ENCODE data around the gene ATP9B. TPM values are rescaled to one million over a fixed set of nuclear protein-coding genes. Genes with fewer than 3 reads are reported as not detected.

ATP9B gene
- total RNA-seq, 6 experiments from 2014 or later: 13.6 to 25.7 (median 14.5) TPM

DNA sequence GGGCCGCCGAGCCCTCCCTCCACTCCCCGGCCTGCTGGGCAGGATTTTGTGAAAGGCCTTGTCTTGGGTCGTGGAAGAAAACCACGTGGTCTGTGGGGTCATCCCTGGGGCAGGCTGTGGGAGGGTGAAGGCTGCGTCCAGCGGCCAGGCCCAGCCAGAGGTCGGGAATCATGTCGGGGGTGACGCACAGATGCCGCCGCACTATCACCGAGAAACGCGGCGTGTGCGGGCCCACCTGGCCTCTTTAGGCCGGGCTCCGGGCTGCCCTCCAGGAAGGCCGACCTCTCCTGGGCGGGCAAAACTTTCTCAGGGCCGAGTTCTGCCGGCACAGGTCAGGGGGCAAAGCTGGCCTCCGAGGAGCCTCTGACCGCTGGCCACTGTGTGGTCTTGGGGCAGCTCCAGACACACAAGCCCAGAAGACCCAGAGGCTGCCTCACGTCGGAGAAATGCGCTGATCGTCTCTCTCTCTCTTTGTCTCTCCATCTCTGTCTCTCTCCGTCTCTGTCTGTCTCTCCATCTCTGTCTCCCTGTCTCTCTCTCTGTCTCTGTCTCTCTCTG, 354.9 kb downstream of the ATP9B start:
- H3K27ac ChIP-seq: no peak overlapping the region
- 60% methylated on average over 1 of the region's 30 CpGs for WGBS (ENCODE audit: insufficient coverage, low coverage, low lambda C conversion rate, missing lambda C conversion rate)
- DNase-seq: no peak

DNA sequence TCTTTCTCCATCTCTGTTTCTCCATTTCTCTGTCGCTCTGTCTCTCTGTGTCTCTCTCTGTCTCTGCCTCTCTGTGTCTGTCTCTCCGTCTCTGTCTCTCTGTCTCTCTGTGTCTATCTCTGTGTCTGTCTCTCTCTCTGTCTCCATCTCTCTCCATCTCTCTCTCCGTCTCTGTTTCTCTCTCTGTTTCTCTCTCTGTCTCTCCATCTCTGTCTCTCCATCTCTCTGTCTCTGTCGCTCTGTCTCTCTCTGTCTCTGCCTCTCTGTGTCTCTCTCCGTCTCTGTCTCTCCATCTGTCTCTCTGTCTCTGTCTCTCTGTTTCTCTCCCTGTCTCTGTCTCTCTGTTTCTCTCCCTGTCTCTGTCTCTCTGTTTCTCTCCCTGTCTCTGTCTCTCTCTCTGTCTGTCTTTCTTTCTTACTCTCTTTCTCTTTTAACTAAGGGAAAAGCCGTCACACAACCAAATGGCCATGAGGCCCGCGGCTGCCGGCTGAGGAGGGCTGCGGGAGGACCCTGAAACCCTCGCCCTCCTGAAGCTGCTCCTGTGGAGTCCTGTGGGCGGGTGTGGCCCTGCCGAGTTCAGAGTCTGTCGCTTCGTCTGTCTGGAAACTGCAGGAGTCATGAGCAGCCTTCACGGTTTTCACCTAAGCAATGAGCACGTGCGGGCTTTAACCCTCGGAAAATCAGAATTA, 355.8 kb downstream of the ATP9B start:
- intact Hi-C loops (cut with DNase I): no loop called here
- ATAC-seq (no peak), DNase-seq (no peak)
- H3K4me1 ChIP-seq: no peaks in the 10 kb centered on the region
- no peaks in the 10 kb centered on the region for H3K27me3 ChIP-seq
- WGBS (ENCODE audit: insufficient coverage, low coverage, low lambda C conversion rate, missing lambda C conversion rate): 91% methylated on average over 12 of the region's 19 CpGs
- no peak overlapping the region for H3K27ac ChIP-seq
- no peaks in the 10 kb centered on the region for H3K36me3 ChIP-seq
- H3K4me3 ChIP-seq: no peak overlapping the region
- TF ChIP-seq, protein P1, sequence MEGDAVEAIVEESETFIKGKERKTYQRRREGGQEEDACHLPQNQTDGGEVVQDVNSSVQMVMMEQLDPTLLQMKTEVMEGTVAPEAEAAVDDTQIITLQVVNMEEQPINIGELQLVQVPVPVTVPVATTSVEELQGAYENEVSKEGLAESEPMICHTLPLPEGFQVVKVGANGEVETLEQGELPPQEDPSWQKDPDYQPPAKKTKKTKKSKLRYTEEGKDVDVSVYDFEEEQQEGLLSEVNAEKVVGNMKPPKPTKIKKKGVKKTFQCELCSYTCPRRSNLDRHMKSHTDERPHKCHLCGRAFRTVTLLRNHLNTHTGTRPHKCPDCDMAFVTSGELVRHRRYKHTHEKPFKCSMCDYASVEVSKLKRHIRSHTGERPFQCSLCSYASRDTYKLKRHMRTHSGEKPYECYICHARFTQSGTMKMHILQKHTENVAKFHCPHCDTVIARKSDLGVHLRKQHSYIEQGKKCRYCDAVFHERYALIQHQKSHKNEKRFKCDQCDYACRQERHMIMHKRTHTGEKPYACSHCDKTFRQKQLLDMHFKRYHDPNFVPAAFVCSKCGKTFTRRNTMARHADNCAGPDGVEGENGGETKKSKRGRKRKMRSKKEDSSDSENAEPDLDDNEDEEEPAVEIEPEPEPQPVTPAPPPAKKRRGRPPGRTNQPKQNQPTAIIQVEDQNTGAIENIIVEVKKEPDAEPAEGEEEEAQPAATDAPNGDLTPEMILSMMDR (IDR thresholded peaks at IDR 0.05): no peak
- H3K9me3 ChIP-seq: no peaks in the 10 kb centered on the region

More for the DNA sequence above, 354.9 kb downstream of the ATP9B start:
- Histone ChIP-seq H3K36me3 (no peaks in the 10 kb centered on the region), H3K27me3 (no peaks in the 10 kb centered on the region), H3K4me1 (no peaks in the 10 kb centered on the region), H3K4me3 (no peak overlapping the region), H3K9me3 (no peaks in the 10 kb centered on the region)
- intact Hi-C loops (cut with DNase I): no loop called here
- ATAC-seq: peak; percentile 43 to 53 (median 46)
- TF ChIP-seq, protein P1 (IDR thresholded peaks at IDR 0.05): no peak
- no peak for TF ChIP-seq POLR2A (IDR thresholded peaks at IDR 0.05)

DNA sequence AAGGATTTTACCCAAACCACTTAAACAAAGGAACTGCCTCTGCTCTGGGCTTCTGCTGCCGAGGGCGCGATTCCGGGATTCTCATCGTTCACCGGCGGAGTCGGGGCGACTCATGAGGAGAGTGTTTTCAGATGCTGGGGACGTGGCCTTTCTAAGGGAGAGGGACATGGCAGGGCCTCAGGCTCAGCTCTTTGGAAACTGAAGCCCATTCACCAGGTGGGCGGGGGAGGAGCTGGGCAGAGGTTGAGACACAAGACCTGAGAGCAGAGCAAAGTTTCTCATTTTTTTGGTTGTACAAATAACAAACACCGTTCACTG, 356.3 kb downstream of the ATP9B start:
- Histone ChIP-seq H3K4me3 (no peak overlapping the region), H3K9me3 (no peaks in the 10 kb centered on the region), H3K27me3 (no peaks in the 10 kb centered on the region), H3K4me1 (no peaks in the 10 kb centered on the region), H3K27ac (no peak overlapping the region), H3K36me3 (no peaks in the 10 kb centered on the region)
- no peak for DNase-seq
- no peak for ATAC-seq
- intact Hi-C loops (cut with DNase I): no loop called here
- TF ChIP-seq, protein P1 (IDR thresholded peaks at IDR 0.05): no peak
- no peak for TF ChIP-seq POLR2A (IDR thresholded peaks at IDR 0.05)
- WGBS (ENCODE audit: insufficient coverage, low coverage, low lambda C conversion rate, missing lambda C conversion rate): 79% methylated on average over 8 of the region's 12 CpGs

DNA sequence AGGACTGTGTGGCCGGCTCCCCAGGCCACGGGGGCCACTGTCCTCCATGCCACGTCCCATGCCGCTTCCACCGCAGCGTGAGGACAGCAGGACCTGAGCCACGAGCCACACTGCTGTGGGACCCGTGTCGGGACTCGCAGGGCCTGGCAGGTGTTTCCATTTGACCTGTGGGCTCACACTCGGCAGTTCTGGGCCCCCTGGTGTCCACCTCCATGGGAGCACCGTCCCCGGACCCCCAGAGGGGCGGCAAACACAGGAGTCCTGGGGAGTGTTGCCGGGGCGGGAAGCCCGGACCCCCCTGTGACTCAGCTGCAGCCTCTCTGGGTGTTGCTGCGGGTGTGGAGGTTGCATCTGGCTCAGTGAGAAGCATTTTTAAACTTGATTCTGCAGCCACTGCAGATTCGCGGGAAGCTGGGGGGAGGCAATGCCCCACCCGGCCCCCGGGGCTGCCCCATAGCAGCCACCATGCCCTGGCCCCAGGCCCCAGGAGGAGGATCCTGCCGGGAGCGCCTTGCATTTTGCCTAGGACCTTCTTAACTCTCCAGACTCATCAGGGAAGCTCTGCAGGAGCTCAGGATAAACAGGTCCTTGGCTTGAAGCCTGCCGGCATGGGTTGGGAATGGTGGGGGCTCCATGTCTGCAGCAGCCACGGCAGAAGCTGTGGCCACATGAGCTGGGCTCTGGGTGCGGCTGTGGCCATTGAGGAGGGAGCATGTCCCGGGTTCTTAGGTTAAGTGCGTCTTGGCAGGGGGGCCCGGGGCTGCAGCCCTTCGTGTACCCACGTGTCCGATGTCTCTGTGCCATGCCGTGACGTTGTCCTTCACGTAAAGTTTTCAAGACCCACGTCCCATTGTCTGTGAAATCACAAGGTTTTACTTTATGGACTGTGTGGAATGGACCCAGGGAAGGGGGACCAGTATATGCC, 357.4 kb downstream of the ATP9B start:
- Histone ChIP-seq H3K9me3 (no peaks in the 10 kb centered on the region), H3K4me3 (no peak overlapping the region), H3K27me3 (no peaks in the 10 kb centered on the region), H3K27ac (no peak overlapping the region), H3K36me3 (no peaks in the 10 kb centered on the region), H3K4me1 (no peaks in the 10 kb centered on the region)
- intact Hi-C loops (cut with DNase I): no loop called here
- no peak for ATAC-seq
- WGBS (ENCODE audit: insufficient coverage, low coverage, low lambda C conversion rate, missing lambda C conversion rate): 93% methylated on average over 6 of the region's 37 CpGs
- no peak for DNase-seq
- TF ChIP-seq, protein P1 (IDR thresholded peaks at IDR 0.05): no peak

Data from right lobe of liver (tissue), 6 donors.